Tibial nerve (tissue), 4 donors: ENCODE measurements around the gene HOXB13. TPM values are rescaled to one million over a fixed set of nuclear protein-coding genes. Genes with fewer than 3 reads are reported as not detected.

Experiments
- DNase-seq, 2 donors: peaks; one replicate each; pipeline ENCODE4 v3.0.0-alpha.2; 2019; ENCODE audit warnings: low spot score in 2 of 2
- H3K27ac ChIP-seq, 4 donors: fragments of 200-600 bp; sonication (generic) in 3 of 4; one replicate each; pipeline ENCODE4 v1.5.1; 2017 to 2019; ENCODE audit warnings: mild to moderate bottlenecking in 1 of 4
- H3K27me3 ChIP-seq, 2 donors: fragments of 200-600 bp; sonication (generic) in 1 of 2; one replicate each; pipeline versions ENCODE4 v1.5.1 to v1.6.0; 2017 to 2019
- H3K36me3 ChIP-seq, 3 donors: fragments of 200-600 bp; sonication (generic); one replicate each; pipeline ENCODE4 v1.5.1; 2018 to 2019
- H3K4me1 ChIP-seq, 4 donors: fragments of 200-600 bp; sonication (generic) in 3 of 4; one replicate each; pipeline ENCODE4 v1.5.1; 2017 to 2019
- H3K4me3 ChIP-seq, 4 donors: fragments of 200-600 bp; sonication (generic) in 3 of 4; one replicate each; pipeline ENCODE4 v1.5.1; 2017 to 2019; ENCODE audit warnings: mild to moderate bottlenecking in 1 of 4, moderate library complexity in 1 of 4
- H3K9me3 ChIP-seq, 4 donors: fragments of 200-600 bp; sonication (generic) in 3 of 4; one replicate each; pipeline ENCODE4 v1.5.1; 2017 to 2019
- CTCF ChIP-seq, 5 experiments: fragments of 200-600 bp in 3 of 5; fragments of 450-650 bp in 2 of 5; sonication (generic) in 3 of 5; IDR thresholded peaks; one replicate each; pipeline ENCODE4 v1.5.1; 2016 to 2019; ENCODE audit warnings: antibody characterized with exemption in 5 of 5, mild to moderate bottlenecking in 3 of 5, moderate library complexity in 2 of 5
- EP300 ChIP-seq, 2 donors: sonication (generic); formaldehyde crosslinking; IDR thresholded peaks; one replicate each; pipeline ENCODE4 v1.6.1; 2017; ENCODE audit warnings: antibody characterized with exemption in 2 of 2, mild to moderate bottlenecking in 1 of 2
- POLR2A ChIP-seq, 2 donors: fragments of 450-650 bp; IDR thresholded peaks; one replicate each; pipeline ENCODE4 v1.6.1; 2017; ENCODE audit warnings: antibody characterized with exemption in 2 of 2, mild to moderate bottlenecking in 2 of 2, moderate library complexity in 2 of 2
- WGBS, 2 donors: methylation state at CpG; one replicate each; pipeline ENCODE4 v1.1.5; 2018; 5-methylcytosine and 5-hydroxymethylcytosine counted together
- total RNA-seq, 4 donors: library from RNA; depleted of rRNA; stranded (reverse); fragments of >200 nt; gene quantifications; one replicate each; pipeline ENCODE4 v1.1.0, GENCODE V29; 2016

Gene HOXB13
- total RNA-seq, 4 donors from 2014 or later = not detected

- no peak for DNase-seq
- H3K27me3 ChIP-seq = peaks cover 3 to 100% of the 10 kb centered on the region in 2 donors
- no peaks in the 10 kb centered on the region for H3K9me3 ChIP-seq
- 27 to 29% methylated on average over 5 of the region's 5 CpGs for WGBS, 2 donors
- H3K27ac ChIP-seq = no peak overlapping the region
- TF ChIP-seq EP300 (IDR thresholded peaks at IDR 0.05) = no peak
- no peak for TF ChIP-seq CTCF (IDR thresholded peaks at IDR 0.05)
- no peak for TF ChIP-seq POLR2A (IDR thresholded peaks at IDR 0.05)
- peaks cover 0 to 17% (median 3%) of the 10 kb centered on the region in 4 donors for H3K4me1 ChIP-seq
- no peak overlapping the region for H3K4me3 ChIP-seq
- H3K36me3 ChIP-seq = no peaks in the 10 kb centered on the region
These were observed 12.8 kb downstream of the HOXB13 start for GRCh38 chr17:48715496-48716399.

GRCh38 chr17:48711128-48711527, 17.4 kb downstream of the HOXB13 start:
- no peak for DNase-seq
- no peak for TF ChIP-seq POLR2A (IDR thresholded peaks at IDR 0.05)
- no peaks in the 10 kb centered on the region for H3K36me3 ChIP-seq
- WGBS, 2 donors = 60 to 72% methylated on average over 4 of the region's 4 CpGs
- H3K4me1 ChIP-seq = no peaks in the 10 kb centered on the region
- no peak overlapping the region for H3K27ac ChIP-seq
- H3K9me3 ChIP-seq = no peaks in the 10 kb centered on the region
- no peak overlapping the region for H3K4me3 ChIP-seq
- H3K27me3 ChIP-seq = peaks cover 0 to 100% of the 10 kb centered on the region in 2 donors

- WGBS, 2 donors = 56 to 60% methylated on average over 11 of the region's 11 CpGs
- H3K27me3 ChIP-seq = peaks cover 0 to 96% of the 10 kb centered on the region in 2 donors
- TF ChIP-seq POLR2A (IDR thresholded peaks at IDR 0.05) = no peak
- no peak for TF ChIP-seq CTCF (IDR thresholded peaks at IDR 0.05)
- TF ChIP-seq EP300 (IDR thresholded peaks at IDR 0.05) = no peak
- no peaks in the 10 kb centered on the region for H3K4me1 ChIP-seq
- H3K9me3 ChIP-seq = no peaks in the 10 kb centered on the region
- H3K36me3 ChIP-seq = no peaks in the 10 kb centered on the region
- no peak for DNase-seq
- no peak overlapping the region for H3K4me3 ChIP-seq
- no peak overlapping the region for H3K27ac ChIP-seq
These were observed 23.9 kb downstream of the HOXB13 start for GRCh38 chr17:48704361-48705248.

- no peaks in the 10 kb centered on the region for H3K9me3 ChIP-seq
- H3K27ac ChIP-seq = no peak overlapping the region
- 93 to 96% methylated on average over 10 of the region's 10 CpGs for WGBS, 2 donors
- H3K36me3 ChIP-seq = no peaks in the 10 kb centered on the region
- TF ChIP-seq CTCF (IDR thresholded peaks at IDR 0.05) (no peak), POLR2A (IDR thresholded peaks at IDR 0.05) (no peak), EP300 (IDR thresholded peaks at IDR 0.05) (no peak)
- peaks cover 0 to 92% of the 10 kb centered on the region in 2 donors for H3K27me3 ChIP-seq
- no peak for DNase-seq
- H3K4me1 ChIP-seq = no peaks in the 10 kb centered on the region
- no peak overlapping the region for H3K4me3 ChIP-seq
These were observed 26.6 kb downstream of the HOXB13 start for GRCh38 chr17:48701864-48702532.

- H3K27me3 ChIP-seq = peaks cover 0 to 34% of the 10 kb centered on the region in 2 donors
- H3K27ac ChIP-seq = no peak overlapping the region
- TF ChIP-seq POLR2A (IDR thresholded peaks at IDR 0.05) (no peak), EP300 (IDR thresholded peaks at IDR 0.05) (no peak), CTCF (IDR thresholded peaks at IDR 0.05) (no peak)
- no peak overlapping the region for H3K4me3 ChIP-seq
- peaks cover 0 to 4% (median 0%) of the 10 kb centered on the region in 4 donors for H3K9me3 ChIP-seq
- WGBS, 2 donors = 55 to 67% methylated on average over 1 of the region's 1 CpG
- no peaks in the 10 kb centered on the region for H3K36me3 ChIP-seq
- no peak for DNase-seq
- no peaks in the 10 kb centered on the region for H3K4me1 ChIP-seq
These were observed 35.4 kb downstream of the HOXB13 start for GRCh38 chr17:48693178-48693577.
